HG03095 (cell line): ENCODE results near the gene CRACR2B.
A peak's percentile ranks its signal among the peaks of the same experiment; 100 is the strongest.

Experiments
- ATAC-seq: cut with Tn5 transposase; IDR thresholded peaks from one replicate; pipeline ENCODE4 v1.9.1; 2021; ENCODE audit warnings: moderate library complexity; ENCODE audit not compliant: unreplicated experiment

Gene CRACR2B

GRCh38 chr11:825366-826226, 2.1 kb upstream of the CRACR2B start:
- ATAC-seq, result no peak

GRCh38 chr11:826227-826621, 1.5 kb upstream of the CRACR2B start:
- no peak for ATAC-seq

- ATAC-seq, result peak; percentile 0
These were observed 928 bp upstream of the CRACR2B start for GRCh38 chr11:826836-827145.

- ATAC-seq, result peak; percentile 36
These were observed 398 bp upstream of the CRACR2B start for GRCh38 chr11:827146-827896.

- no peak for ATAC-seq
These were observed 922 bp downstream of the CRACR2B start for GRCh38 chr11:828506-829175.

GRCh38 chr11:829176-829846, 1.6 kb downstream of the CRACR2B start:
- no peak for ATAC-seq

- ATAC-seq, result peak; percentile 3
These were observed 2.2 kb downstream of the CRACR2B start for GRCh38 chr11:829847-830294.

- peak; percentile 42 for ATAC-seq
These were observed 2.8 kb downstream of the CRACR2B start for GRCh38 chr11:830295-831117.

GRCh38 chr11:831118-831864, 3.6 kb downstream of the CRACR2B start:
- ATAC-seq, result no peak

- no peak for ATAC-seq
These were observed 4.3 kb downstream of the CRACR2B start for GRCh38 chr11:831961-832528.

GRCh38 chr11:832529-833113, 4.9 kb downstream of the CRACR2B start, which contains the start of gene CD151:
Gene CD151 (plus strand): TSS chr11:832952. CDS start chr11:836070, 3,118 bp downstream.
- ATAC-seq, result no peak

GRCh38 chr11:833114-833791, 5.5 kb downstream of the CRACR2B start:
- ATAC-seq, result no peak

- no peak for ATAC-seq
These were observed 6.2 kb downstream of the CRACR2B start for GRCh38 chr11:833849-834311.

- ATAC-seq, result no peak
These were observed 6.9 kb downstream of the CRACR2B start for GRCh38 chr11:834371-835316.

GRCh38 chr11:836274-836673, 8.6 kb downstream of the CRACR2B start:
- no peak for ATAC-seq

GRCh38 chr11:836700-837099, 9.0 kb downstream of the CRACR2B start:
- ATAC-seq, result no peak
